WI38 (cell line): Measurements from ENCODE around the gene PTPRS.
"Not testable (repeated sequence)": the region's sequence is repeated elsewhere in the genome, so short reads cannot be mapped to it uniquely, and the experiment has no call there.

Experiments
- H3K4me3 ChIP-seq: 2 replicates; pipeline ENCODE4 v1.5.1; 2011; ENCODE audit warnings: low read depth, mild to moderate bottlenecking, control low read depth, low read length
- TF ChIP-seq, protein P1 (sequence below): IDR thresholded peaks from 2 replicates; pipeline ENCODE4 v1.5.1; 2012; ENCODE audit warnings: low read depth, mild to moderate bottlenecking, control low read depth, low read length

PTPRS gene

DNA sequence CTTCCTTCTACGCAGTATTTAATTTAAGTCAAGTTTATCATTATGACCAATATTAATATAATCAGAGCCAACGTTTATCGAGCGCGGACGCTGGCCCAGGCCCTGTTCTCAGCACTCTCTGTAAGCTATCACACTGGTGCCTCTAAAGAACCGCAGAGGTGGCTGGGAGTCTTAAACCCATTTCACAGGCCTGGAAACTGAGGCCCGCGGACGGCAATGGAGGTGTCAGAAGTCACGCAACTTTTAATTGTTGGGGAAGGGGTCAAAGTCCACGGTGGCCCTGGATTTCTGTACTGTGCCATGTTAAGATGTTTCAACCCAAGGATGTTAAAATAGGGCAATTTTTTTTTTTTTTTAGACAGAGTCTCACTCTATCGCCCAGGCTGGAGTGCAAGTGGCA lies 8.8 kb downstream of the PTPRS start:
- TF ChIP-seq, protein P1, sequence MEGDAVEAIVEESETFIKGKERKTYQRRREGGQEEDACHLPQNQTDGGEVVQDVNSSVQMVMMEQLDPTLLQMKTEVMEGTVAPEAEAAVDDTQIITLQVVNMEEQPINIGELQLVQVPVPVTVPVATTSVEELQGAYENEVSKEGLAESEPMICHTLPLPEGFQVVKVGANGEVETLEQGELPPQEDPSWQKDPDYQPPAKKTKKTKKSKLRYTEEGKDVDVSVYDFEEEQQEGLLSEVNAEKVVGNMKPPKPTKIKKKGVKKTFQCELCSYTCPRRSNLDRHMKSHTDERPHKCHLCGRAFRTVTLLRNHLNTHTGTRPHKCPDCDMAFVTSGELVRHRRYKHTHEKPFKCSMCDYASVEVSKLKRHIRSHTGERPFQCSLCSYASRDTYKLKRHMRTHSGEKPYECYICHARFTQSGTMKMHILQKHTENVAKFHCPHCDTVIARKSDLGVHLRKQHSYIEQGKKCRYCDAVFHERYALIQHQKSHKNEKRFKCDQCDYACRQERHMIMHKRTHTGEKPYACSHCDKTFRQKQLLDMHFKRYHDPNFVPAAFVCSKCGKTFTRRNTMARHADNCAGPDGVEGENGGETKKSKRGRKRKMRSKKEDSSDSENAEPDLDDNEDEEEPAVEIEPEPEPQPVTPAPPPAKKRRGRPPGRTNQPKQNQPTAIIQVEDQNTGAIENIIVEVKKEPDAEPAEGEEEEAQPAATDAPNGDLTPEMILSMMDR = no peak
- no peak overlapping the region for H3K4me3 ChIP-seq

DNA sequence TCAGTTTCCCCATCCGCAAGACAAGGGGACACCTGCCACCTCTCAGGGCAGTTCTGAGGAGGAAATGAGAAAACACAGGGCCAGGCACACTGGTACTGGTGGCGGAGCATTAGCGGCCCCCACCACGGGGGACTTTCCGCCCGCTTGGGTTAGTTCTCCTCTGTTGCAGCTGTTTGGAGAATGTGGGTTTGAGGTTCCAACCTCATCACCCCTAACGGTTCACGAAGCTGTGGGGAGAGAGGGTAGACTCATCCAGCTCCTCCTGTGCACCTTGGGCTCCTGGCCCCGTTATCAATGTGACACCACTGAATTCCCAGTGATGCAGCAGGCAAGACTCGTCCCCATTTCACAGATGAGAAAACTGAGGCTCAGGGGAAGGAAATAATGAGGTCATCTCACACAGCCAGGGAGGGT lies 10.3 kb downstream of the PTPRS start:
- TF ChIP-seq, protein P1 = no peak
- H3K4me3 ChIP-seq = no peak overlapping the region

DNA sequence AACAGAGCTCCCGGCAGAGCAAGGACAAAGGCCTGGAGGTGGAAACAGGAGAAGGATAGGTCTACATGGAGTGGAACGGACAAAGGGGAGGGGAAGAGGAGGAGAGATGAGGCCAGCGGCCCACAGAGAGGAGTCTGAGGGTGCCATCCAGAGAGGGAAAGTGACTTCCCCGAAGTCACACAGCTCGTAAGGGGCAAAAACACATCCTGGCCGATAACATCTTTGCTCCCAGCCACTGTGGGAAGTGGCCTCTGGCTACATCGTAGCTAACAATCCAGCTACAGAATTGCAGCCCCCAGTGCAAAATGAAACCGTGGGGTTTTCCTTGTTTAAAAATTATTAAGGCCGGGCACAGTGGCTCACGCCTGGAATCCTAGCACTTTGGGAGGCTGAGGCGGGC lies 11.5 kb downstream of the PTPRS start:
- TF ChIP-seq, protein P1 = no peak
- H3K4me3 ChIP-seq = no peak overlapping the region

DNA sequence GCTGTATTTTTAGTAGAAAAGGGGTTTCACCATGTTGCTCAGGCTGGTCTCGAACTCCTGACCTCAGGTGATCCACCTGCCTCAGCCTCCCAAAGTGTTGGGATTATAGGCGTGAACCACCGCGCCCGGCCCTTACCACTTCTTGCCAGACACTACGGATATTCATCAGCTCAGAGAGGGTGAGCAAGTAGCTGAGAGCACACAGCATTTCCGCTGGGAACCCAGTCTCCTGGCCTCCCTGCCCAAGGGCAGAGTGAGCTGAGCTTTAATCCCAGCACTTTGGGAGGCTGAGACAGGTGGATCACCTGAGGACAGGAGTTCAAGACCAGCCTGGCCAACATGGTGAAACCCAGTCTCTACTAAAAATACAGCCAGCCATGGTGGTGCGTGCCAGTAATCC lies 12.2 kb downstream of the PTPRS start:
- not testable (repeated sequence) for H3K4me3 ChIP-seq

DNA sequence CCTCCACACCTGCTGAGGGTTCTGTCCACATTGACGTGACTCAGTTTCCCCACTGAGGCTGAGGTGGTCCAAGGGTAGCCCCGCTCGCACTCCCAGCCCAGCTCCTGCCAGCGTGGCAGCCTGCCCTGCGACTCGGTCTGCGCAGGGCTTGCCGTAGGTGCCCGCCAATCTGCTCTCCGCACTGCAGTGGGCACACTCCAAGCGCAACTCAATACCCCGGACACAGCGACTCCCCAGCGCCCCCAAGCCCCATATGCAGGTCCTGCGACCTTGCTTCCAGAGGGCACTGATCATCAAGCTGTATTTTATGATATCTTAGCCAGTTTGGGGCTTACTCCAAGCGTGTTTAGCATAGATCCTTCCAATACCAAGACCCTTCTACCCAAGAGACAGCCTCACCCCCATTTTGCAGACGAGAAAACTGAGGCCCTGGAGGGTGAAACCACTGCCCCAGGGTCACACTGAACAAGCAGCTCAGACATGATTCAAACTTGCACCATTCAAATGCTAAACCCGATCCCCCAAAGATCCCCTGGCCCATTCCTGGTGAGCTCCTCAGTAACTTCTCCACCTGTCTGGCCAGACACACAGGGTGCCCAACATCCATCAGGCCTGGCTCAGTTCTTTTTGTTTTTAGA lies 13.5 kb downstream of the PTPRS start:
- TF ChIP-seq, protein P1 = no peak
- no peak overlapping the region for H3K4me3 ChIP-seq

DNA sequence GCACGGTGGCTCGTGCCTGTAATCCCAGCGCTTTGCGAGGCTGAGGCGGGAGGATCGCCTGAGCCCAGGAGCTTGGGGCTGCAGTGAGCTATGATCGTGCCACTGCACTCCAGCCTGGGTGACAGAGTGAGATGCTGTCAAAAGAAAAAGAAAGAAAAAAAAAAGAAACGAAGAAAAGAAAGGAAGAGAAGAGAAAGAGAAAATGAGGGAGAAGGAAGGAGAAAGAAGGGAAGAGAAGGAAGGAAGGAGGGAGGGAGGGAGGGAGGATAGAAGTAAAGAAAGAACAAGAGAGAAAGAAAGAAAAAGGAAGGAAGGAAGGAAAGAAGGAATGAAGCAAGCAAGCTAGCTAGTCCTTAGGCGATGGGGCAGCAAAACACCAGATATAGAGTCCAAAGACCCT lies 14.1 kb downstream of the PTPRS start:
- H3K4me3 ChIP-seq = no peak overlapping the region
- TF ChIP-seq, protein P1 = no peak

DNA sequence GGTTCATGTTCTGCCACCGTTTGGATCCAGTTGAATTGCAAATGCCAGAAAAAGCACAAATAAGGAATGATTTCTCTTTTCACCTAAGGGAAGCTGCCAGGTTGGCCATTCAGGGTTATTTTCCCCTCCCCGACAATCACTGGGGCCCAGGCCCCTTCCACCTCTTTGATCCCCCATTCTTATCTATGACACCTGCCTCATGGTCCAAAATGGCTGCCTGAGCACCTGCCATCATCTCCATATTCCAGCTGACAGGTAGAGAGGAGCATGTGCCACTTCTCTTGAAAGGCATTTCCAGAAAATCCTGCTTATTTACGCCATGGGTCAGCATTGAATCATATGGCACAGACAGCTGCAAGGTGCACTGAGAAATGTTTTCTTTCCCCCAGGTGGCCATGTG lies 15.7 kb downstream of the PTPRS start:
- no peak overlapping the region for H3K4me3 ChIP-seq
- TF ChIP-seq, protein P1 = no peak

DNA sequence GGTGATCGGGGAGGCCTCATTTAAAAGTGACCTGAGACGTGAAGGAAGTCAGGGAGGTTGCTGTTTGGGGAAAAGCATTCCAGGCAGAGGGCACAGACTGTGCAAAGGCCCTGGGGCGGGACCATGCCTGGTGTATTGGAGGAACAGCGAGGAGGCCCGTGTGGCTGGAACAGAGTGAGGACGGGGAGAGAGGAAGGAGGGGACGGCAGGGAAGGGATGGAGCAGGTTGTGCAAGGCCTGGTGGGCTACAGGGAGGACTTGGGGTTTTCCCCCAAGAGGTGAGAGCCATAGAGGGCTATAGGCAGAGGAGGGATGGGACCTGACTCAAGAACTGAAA lies 17.2 kb downstream of the PTPRS start:
- TF ChIP-seq, protein P1 = no peak

More for the DNA sequence above, 17.2 kb downstream of the PTPRS start:
- no peak overlapping the region for H3K4me3 ChIP-seq
